ENCODE results near the gene CEND1. TPM values are rescaled to one million over a fixed set of nuclear protein-coding genes. Genes with fewer than 3 reads are reported as not detected.

The CEND1 gene
- total RNA-seq, 2 donors from 2014 or later, result 0.35 to 0.40 TPM

DNA sequence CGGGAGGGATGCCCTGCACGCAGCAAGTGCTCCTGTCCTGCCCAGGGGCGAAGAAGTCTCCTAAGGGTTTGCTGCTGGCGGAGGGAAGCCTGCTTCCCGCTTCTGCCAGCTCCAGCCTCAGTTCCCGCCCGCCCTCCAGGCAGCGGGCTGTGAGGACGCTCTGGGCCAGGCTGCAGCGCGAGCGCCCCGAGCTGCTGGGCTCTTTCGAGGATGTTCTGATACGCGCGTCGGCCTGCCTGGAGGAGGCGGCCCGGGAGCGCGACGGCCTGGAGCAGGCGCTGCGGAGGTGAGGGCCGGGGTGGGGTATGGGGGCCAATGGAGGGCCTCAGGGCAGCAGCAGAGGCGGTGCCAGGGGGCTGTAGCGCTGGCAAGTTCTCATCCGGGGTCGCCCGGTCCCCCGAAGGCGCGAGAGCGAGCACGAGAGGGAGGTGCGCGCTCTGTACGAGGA is 40.0 kb upstream of the CEND1 start:
- peaks cover 39% of the 10 kb centered on the region for H3K4me1 ChIP-seq
- no peak overlapping the region for H3K27ac ChIP-seq
- H3K36me3 ChIP-seq, result no peaks in the 10 kb centered on the region
- H3K9ac ChIP-seq (ENCODE audit: low read depth in 2 of 2, low read length in 2 of 2), result peak overlapping the region; percentile 39 to 90
- intact Hi-C loops (cut with DNase I), result no loop called here
- H3K9me3 ChIP-seq, result no peaks in the 10 kb centered on the region
- peaks cover 18% of the 10 kb centered on the region for H3K27me3 ChIP-seq
- DNase-seq, result no peak
- H3K4me3 ChIP-seq, result peak overlapping the region; percentile 8
- TF ChIP-seq, protein P1, sequence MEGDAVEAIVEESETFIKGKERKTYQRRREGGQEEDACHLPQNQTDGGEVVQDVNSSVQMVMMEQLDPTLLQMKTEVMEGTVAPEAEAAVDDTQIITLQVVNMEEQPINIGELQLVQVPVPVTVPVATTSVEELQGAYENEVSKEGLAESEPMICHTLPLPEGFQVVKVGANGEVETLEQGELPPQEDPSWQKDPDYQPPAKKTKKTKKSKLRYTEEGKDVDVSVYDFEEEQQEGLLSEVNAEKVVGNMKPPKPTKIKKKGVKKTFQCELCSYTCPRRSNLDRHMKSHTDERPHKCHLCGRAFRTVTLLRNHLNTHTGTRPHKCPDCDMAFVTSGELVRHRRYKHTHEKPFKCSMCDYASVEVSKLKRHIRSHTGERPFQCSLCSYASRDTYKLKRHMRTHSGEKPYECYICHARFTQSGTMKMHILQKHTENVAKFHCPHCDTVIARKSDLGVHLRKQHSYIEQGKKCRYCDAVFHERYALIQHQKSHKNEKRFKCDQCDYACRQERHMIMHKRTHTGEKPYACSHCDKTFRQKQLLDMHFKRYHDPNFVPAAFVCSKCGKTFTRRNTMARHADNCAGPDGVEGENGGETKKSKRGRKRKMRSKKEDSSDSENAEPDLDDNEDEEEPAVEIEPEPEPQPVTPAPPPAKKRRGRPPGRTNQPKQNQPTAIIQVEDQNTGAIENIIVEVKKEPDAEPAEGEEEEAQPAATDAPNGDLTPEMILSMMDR (IDR thresholded peaks at IDR 0.05), result no peak

DNA sequence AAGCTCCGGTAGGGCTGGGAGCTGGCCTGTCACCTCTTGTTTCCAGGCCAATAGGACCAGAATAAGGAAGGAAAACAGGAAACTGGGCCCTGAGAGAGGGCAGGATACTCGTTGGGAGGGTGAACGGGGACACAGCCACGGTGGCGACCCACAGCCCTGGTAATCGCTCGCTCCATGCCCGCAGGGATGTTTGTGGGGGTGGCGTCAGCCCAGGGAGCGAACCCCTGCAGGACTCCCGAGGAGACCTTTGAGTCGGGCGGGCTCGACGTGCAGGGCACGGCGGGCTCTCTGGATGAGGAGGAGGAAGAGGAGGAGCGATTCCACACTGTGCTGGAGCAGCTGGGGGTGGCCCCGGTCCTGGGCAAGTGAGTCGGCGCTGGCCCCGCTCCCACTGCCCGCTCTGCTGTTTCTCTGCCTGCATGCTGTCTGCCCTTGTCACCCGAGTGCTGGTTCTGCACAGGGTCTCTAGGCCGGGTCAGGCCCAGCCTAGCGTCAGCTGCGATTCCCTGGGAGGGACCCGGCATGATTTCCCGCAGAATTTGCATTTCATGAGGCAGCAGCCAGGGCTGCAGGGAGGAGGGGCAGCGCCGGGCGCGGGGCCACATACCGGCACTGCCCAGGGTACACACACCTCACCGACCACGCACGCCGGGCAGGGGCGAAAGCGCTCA is 39.4 kb upstream of the CEND1 start:
- H3K4me3 ChIP-seq, result peak overlapping the region; percentile 8
- H3K9ac ChIP-seq (ENCODE audit: low read depth in 2 of 2, low read length in 2 of 2), result peak overlapping the region; percentile 55 to 90
- peak; percentile 58 for DNase-seq
- H3K36me3 ChIP-seq, result peaks cover 5% of the 10 kb centered on the region
- no peaks in the 10 kb centered on the region for H3K9me3 ChIP-seq
- intact Hi-C loops (cut with DNase I), result no loop called here
- H3K27ac ChIP-seq, result peak overlapping the region; percentile 93
- peaks cover 40% of the 10 kb centered on the region for H3K4me1 ChIP-seq
- H3K27me3 ChIP-seq, result peaks cover 18% of the 10 kb centered on the region
- TF ChIP-seq, protein P1 (IDR thresholded peaks at IDR 0.05), result no peak

DNA sequence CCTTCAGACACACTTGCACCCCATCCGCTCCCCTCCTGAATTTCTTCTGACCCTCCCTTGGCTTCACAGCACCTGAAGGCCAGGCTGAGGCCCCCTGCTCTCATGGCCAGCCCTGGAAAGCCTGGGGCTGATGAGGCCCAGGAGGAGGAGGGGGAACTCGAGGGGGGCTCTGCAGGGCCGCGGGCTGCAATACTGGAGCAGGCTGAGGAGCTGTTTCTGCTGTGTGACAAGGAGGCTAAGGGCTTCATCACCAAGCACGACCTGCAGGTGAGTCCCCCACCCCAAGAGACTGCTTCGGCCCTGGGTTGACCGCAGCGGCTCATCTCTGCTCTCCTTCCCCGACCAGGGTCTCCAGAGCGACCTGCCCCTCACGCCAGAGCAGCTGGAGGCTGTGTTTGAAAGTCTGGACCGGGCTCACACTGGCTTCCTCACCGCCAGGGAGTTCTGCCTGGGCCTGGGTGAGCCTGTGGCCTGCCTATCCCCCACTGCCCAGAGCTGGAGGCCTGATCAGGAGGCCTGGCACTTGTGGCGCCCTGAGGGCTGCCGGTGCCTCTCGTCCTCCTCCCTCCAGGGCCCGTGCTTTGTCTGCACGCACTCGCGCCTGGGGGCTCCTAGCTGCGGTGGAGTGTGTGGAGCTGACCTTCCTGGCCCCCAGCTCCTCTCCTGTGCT is 38.8 kb upstream of the CEND1 start:
- intact Hi-C loops (cut with DNase I), result no loop called here
- no peaks in the 10 kb centered on the region for H3K9me3 ChIP-seq
- H3K36me3 ChIP-seq, result peaks cover 7% of the 10 kb centered on the region
- TF ChIP-seq, protein P1 (IDR thresholded peaks at IDR 0.05), result no peak
- peaks cover 39% of the 10 kb centered on the region for H3K4me1 ChIP-seq
- H3K4me3 ChIP-seq, result no peak overlapping the region
- DNase-seq, result no peak
- peaks cover 18% of the 10 kb centered on the region for H3K27me3 ChIP-seq
- H3K27ac ChIP-seq, result peak overlapping the region; percentile 93
- H3K9ac ChIP-seq (ENCODE audit: low read depth in 2 of 2, low read length in 2 of 2), result peak overlapping the region; percentile 55 to 90

DNA sequence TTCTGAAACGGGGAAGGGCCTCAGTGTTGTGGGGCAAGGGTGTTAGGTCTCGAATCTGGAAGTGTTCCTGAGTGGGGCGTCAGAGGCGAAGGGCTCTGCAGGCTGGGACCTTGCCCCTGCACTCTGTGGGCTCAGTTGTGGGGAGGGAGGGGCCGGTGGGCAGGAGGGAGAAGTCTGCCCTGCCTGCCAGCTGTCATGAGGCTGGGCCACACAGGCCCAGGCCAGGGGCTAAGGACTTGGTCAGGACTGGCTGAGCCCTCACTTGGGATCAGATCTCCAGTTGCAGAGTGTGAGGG is 38.0 kb upstream of the CEND1 start, which contains the start of gene CRACR2B:
TSS of gene CRACR2B (plus strand) at position 23 of the 296 bp plus-strand sequence. CDS start 689 bp downstream, outside the sequence.
- intact Hi-C loops (cut with DNase I), result no loop called here
- Histone ChIP-seq H3K4me3 (peak within 1 kb of the TSS; percentile 41), H3K9ac (ENCODE audit: low read depth in 2 of 2, low read length in 2 of 2) (peak within 1 kb of the TSS; percentile 84 to 90), H3K4me1 (peaks cover 39% of the 10 kb centered on the region), H3K27ac (peak within 1 kb of the TSS; percentile 93), H3K36me3 (peaks cover 7% of the 10 kb centered on the region), H3K27me3 (peaks cover 18% of the 10 kb centered on the region), H3K9me3 (no peaks in the 10 kb centered on the region)
- TF ChIP-seq, protein P1 (IDR thresholded peaks at IDR 0.05), result no peak
- DNase-seq, result peak; percentile 77

DNA sequence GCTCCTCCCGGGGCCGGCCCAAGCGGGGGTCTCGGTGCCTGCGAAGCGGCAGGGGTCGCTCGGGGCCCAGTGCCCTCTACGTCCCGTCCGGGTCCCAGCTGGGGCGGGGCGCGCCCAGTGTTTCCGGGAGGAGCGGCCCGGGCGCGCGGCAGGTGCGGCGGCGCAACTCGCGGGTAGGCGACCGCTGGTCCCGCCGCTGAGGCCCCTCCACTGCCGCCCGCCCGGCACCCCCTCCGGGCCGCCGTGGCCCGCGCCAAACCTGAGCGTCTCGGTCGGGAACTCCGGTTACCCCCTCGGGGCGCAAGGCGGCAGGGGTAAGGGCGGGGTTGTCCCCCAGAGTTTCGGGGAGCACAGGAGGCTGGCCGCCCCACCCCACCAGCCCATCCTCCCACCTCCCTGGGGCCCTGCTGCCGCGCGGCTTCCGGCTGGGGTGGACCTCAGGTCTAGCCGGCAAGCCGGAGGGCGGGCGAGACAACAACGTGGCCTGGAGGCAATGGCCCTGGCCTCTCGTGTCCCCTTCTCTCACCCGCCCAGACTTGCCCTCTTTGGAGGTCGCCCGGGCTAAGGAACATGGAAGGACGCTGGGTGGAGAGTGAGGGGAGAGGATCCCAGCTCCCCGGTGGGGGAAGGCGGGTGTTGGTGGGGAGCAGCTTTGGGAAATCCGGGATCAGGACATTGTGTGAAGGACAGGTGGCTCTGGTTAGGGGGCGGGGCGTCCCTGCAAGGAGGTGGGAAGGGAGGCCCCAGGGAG is 37.4 kb upstream of the CEND1 start:
- H3K4me1 ChIP-seq, result peaks cover 36% of the 10 kb centered on the region
- DNase-seq, result peak; percentile 64
- TF ChIP-seq, protein P1 (IDR thresholded peaks at IDR 0.05), result no peak
- intact Hi-C loops (cut with DNase I), result no loop called here
- peaks cover 7% of the 10 kb centered on the region for H3K36me3 ChIP-seq
- peak overlapping the region; percentile 84 to 90 for H3K9ac ChIP-seq (ENCODE audit: low read depth in 2 of 2, low read length in 2 of 2)
- H3K4me3 ChIP-seq, result peak overlapping the region; percentile 41
- H3K27me3 ChIP-seq, result peaks cover 18% of the 10 kb centered on the region
- no peaks in the 10 kb centered on the region for H3K9me3 ChIP-seq
- peak overlapping the region; percentile 93 for H3K27ac ChIP-seq

All from colonic mucosa (tissue), 4 donors.